ENCODE measurements around the gene C3orf22.

C3orf22 gene

GRCh38 chr3:126544596-126545281 lies 14.0 kb downstream of the C3orf22 start:
- H3K27ac ChIP-seq: no peak overlapping the region
- ChIA-PET CTCF (no interaction called here), POLR2A (ENCODE audit: low non-redundant PET) (no interaction called here)
- no peak for TF ChIP-seq CTCF (conservative IDR thresholded peaks at IDR 0.05; ENCODE audit: low read depth)
- DNase-seq (ENCODE audit: low spot score): no peak

GRCh38 chr3:126543457-126544061 lies 15.2 kb downstream of the C3orf22 start:
- no peak for TF ChIP-seq CTCF (conservative IDR thresholded peaks at IDR 0.05; ENCODE audit: low read depth)
- POLR2A ChIA-PET (ENCODE audit: low non-redundant PET): no interaction called here
- CTCF ChIA-PET: no interaction called here
- H3K27ac ChIP-seq: no peak overlapping the region
- no peak for DNase-seq (ENCODE audit: low spot score)

- CTCF ChIA-PET: interaction anchor here (0.7 kb wide), 1 partner anchor 884 kb away, joined by 3 read pairs; no protein-coding TSS in a partner anchor
- DNase-seq (ENCODE audit: low spot score): no peak
- POLR2A ChIA-PET (ENCODE audit: low non-redundant PET): no interaction called here
- H3K27ac ChIP-seq: no peak overlapping the region
- no peak for TF ChIP-seq CTCF (conservative IDR thresholded peaks at IDR 0.05; ENCODE audit: low read depth)
Observed at GRCh38 chr3:126542340-126543241, 16.1 kb downstream of the C3orf22 start.

DNA sequence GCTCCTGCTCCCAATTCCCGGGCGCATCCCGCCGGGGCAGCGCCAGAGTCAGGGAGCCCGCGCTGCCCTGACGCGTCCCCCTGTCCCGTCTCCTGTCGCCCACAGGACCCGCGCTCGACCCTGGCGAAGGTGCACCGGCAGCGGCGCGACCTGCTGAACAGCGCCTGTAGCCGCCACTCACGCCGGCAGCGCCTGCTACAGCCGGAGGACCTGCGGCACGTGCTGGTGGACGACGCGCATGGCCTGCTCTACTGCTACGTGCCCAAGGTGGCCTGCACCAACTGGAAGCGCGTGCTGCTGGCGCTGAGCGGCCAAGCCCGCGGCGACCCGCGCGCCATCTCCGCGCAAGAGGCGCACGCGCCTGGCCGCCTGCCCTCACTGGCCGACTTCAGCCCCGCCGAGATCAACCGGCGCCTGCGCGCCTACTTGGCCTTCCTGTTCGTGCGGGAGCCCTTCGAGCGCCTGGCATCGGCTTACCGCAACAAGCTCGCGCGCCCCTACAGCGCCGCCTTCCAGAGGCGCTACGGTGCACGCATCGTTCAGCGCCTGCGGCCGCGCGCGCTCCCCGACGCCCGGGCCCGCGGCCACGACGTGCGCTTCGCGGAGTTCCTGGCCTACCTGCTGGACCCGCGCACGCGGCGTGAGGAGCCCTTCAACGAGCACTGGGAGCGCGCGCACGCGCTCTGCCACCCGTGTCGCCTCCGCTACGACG lies 16.9 kb downstream of the C3orf22 start:
- no peak overlapping the region for H3K27ac ChIP-seq
- ChIA-PET POLR2A (ENCODE audit: low non-redundant PET) (no interaction called here), CTCF (interaction anchor here (0.5 kb wide), 1 partner anchor 210 kb away, joined by 3 read pairs; no protein-coding TSS in a partner anchor)
- DNase-seq (ENCODE audit: low spot score): no peak
- TF ChIP-seq CTCF (conservative IDR thresholded peaks at IDR 0.05; ENCODE audit: low read depth): no peak

- no peak for TF ChIP-seq CTCF (conservative IDR thresholded peaks at IDR 0.05; ENCODE audit: low read depth)
- CTCF ChIA-PET: interaction anchor here (0.5 kb wide), 1 partner anchor 211 kb away, joined by 3 read pairs; no protein-coding TSS in a partner anchor
Observed at GRCh38 chr3:126540951-126541627, 17.6 kb downstream of the C3orf22 start.

More at GRCh38 chr3:126540951-126541627, 17.6 kb downstream of the C3orf22 start:
- DNase-seq (ENCODE audit: low spot score): no peak
- H3K27ac ChIP-seq: no peak overlapping the region
- POLR2A ChIA-PET (ENCODE audit: low non-redundant PET): no interaction called here
